Stimulated activated CD8-positive, alpha-beta memory T cell treated with anti-CD3 and anti-CD28 coated beads, Interleukin-7, amount 100 ng/mL, for 4 hours (primary cell): Measurements from ENCODE around the gene RNF217.
"Not testable (repeated sequence)": the region's sequence is repeated elsewhere in the genome, so short reads cannot be mapped to it uniquely, and the experiment has no call there.

Experiments used
- DNase-seq, 2 donors: peaks; one replicate each; pipeline ENCODE4 v3.0.0-alpha.2; 2020; ENCODE audit warnings: low read depth in 2 of 2

The RNF217 gene

DNA sequence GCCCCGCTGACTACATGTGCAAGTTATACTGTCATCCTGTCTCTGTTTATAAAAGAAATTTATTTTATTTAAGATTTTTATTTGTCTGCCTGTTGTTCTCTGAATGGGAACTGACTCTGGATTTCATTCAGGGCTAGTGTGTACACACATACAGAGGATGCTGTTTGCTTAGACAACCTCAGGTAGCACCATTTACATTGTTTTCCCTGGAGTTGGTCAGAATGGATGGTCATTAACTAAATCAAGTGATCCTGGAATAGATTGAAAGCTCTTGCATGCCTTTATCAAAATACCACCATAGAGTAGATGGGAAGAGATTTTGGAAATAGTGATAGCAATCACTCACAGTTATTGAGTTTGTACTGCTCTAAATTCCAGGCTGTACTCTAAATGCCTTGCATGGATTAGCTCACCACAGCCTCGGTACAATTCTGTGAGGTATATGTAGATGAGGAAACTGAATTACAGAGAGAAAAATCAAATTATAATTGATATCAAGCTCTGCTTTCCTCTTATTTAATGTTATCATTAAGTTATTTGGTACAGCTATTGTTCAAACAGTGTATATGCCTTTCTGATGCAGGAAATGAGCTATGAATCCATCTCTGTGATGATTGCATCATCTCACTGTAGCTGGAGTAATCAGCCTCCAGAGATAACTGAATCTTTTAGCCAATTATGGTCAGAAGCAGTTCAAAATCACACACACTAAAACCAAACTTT, 51.9 kb downstream of the RNF217 start:
- DNase-seq: no peak

DNA sequence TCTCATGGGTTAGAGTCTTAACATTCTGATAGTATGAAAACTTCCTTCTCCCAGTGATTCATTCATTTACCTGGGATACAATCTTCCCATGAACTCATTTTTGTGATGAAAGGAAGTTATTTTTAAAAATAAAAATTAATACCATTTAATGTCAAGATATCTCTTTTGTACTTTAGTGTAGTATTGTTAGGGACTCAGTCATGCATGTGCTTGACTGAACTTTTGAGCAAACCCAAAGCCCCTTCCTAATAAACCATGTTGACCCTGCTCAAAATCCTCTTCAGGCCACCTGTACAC, 52.4 kb downstream of the RNF217 start:
- no peak for DNase-seq

DNA sequence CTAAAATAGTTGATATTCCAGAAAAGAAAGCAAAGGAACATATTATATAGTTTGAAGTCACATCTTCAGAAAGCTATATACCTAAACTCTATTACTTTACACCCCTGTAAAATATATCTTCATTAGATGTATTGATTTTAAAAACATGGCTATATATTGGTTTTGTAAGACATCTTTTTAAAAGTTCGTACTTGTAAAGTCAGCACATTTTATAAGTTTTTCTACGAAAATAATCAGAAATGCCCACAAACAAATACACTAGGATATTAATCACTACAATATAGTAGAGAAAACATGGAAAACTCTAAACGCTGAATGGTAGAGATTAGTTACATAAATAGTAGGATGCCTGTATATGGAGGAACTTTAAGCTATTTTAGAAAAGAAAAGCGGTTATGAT, 52.9 kb downstream of the RNF217 start:
- no peak for DNase-seq

DNA sequence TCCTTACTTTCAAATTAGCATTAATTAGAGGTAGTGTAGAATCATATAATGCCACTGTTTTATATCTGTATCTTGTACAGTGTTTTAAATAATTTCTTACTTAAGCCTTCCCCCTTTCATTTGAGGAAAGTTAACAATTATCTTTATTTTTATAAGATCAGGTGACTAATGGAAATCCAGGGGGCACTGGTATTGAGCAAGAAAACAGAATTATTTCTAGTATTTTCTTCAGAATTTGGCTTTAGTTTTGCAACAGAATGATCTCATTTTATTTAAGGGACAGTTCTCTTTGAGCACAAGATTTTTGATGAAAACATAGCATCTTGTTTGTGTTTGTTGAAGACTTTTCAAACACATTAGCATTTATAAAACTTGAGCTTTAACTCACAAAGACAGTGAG, 55.9 kb downstream of the RNF217 start:
- DNase-seq: no peak

DNA sequence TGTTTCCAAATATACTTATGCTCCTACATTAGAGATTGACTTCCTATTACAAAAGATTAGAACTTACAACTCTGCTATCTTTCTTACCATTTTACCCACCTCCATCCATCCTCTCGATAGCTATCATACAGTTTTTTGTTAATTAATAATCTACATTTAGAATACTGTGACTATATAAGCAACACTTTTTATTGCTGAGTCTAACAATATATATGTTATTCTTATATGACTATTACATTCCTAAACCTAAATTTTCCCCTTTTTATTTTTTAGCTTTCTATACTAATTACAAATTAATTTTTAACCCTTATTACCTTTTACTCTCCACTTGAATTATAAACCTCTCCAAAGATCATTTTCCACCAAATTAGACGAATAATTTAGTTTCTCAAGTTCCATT, 57.0 kb downstream of the RNF217 start:
- DNase-seq: no peak

DNA sequence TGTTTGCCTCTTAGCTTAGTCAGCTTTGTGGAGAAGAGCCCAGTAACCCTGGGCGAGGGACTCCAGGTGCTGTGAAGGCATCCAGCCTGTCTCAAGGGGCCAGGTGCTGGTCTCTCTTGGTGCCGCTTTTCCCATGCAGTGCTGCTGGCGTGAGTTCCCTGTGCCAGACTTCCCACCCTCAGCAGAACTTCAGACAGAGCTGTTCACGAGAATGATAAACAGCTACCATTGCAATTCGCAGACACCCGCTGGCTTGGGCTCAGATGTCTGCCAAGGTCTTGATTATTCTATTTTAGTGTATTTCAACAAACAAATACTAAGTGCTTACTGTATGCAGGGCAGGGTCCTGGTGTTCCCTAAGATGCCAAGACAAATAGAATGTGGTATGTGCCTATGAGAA, 57.7 kb downstream of the RNF217 start:
- DNase-seq: no peak

DNA sequence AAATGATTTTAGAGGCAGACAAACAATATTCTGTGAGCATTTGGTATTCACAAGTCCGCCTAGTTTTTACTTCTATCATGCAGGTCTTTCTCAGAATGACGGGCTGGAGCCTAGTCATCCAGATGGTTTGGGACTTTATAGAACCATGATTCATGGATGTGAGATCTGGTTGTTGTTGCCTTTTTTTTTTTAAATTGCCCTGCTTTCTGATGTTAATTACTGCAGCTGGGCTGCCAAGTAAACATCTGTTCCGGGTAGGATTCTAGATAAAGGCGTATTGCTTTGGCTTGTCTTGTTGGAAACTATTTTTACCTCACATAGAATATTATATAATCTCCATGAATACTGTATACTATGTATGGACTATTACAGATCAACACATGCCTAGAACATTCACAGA, 58.1 kb downstream of the RNF217 start:
- DNase-seq: no peak

DNA sequence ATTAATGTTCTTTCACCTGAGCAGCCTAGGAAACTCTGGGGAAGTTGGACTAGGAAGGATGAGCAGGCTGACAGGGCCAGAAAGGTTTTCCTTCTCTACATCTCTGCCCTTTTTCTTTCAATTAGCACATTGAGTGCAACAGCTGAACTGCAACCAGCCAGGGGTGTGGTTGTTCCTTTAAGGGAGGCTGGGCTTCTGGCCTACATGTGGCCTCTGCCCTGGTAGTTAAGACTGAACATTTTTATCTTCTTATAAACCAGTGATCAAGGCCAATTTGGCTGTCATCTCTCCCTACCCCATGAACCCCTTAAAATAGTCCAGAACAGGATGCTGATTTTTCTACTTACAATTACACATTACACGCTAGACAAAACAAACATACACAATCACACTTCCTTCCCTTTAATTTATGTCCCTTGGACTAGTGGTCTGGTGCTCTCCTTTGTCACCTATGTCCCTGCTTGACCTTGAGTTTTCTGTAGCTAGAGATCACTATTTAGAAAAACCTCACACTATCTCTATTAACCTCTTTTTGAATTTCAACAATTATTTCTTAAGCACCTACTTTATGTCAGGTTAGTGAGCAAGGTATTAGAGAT, 60.3 kb downstream of the RNF217 start:
- no peak for DNase-seq

DNA sequence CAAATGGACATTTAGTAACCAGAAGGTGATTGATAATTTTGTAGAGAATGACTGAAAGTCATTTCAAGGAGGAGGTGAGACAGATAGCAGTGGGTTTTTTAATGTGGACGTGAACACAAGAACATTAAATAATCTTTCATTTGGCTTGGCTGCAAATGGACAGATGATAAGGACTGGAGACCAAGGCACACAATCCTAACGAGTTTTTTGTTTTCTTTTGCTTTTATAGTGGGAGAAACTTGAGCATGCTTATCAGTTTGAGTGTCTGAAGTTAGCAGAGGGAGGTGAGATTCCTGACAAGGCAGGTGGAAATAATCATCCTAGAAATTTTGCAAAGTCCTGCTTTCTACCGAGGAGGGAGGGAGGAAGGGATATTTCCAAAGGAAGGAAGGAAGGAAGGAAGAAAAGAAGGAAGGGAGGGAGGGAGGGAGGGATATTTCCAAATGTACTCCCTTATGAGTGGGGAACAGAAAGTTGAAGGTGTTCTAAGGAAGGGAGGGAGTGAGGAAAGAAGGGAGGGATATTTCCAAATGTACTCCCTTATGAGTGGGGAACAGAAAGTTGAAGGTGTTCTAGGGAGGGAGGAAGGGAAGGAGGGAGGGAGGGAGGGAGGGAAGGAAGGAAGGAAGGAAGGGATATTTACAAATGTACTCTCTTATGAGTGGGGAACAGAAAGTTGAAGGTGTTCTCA, 63.1 kb downstream of the RNF217 start:
- DNase-seq: no peak

DNA sequence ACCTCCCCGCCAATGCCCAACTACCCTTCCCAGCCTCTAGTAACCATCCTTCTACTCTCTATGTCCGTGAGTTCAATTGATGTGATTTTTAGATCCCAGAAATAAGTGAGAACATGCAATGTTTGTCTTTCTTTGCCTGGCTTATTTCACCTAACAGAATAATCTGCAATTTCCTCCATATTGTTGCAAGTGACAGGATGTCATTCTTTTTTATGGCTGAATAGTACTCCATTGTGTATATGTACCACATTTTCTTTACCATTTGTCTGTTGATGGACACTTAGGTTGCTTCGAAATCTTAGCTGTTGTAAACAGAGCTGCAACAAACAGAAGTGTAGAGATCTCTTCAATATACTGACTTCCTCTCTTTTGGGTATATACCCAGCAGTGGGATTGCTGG, 65.0 kb downstream of the RNF217 start:
- no peak for DNase-seq

DNA sequence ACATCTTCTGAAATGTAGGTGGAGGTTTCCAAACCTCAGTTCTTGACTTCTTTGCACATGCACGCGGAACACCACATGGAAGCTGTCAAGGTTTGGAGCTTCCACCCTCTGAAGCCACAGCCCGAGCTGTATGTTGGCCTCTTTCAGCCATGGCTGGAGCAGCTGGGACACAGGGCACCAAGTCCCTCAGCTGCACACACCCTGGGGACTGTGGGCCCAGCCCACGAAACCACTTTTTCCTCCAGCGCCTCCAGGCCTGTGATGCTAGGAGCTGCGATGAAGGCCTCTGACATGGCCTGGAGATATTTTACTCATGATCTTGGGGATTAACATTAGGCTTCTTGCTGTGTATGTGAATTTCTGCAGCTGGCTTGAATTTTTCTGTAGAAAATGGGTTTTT, 68.7 kb downstream of the RNF217 start:
- DNase-seq: no peak

DNA sequence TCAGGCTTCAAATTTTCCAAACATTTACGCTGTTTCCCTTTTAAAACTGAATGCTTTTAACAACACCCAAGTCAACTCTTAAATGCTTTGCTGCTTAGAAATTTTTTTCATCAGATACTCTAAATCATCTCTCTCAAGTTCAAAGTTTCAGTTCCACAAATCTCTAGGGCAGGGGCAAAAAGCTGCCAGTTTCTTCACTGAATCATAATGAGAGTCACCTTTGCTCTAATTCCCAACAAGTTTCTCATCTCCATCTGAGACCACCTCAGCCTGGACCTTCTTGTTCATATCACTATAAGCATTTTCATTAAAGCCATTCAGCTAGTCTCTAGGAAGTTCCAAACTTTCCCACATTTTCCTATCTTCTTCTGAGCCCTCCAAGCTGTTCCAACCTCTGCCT, 69.1 kb downstream of the RNF217 start:
- no peak for DNase-seq

DNA sequence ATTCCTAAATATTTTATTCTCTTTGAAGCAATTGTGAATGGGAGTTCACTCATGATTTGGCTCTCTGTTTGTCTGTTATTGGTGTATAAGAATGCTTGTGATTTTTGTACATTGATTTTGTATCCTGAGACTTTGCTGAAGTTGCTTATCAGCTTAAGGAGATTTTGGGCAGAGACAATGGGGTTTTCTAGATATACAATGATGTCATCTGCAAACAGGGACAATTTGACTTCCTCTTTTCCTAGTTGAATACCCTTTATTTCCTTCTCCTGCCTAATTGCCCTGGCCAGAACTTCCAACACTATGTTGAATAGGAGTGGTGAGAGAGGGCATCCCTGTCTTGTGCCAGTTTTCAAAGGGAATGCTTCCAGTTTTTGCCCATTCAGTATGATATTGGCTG, 72.7 kb downstream of the RNF217 start:
- not testable (repeated sequence) for DNase-seq

DNA sequence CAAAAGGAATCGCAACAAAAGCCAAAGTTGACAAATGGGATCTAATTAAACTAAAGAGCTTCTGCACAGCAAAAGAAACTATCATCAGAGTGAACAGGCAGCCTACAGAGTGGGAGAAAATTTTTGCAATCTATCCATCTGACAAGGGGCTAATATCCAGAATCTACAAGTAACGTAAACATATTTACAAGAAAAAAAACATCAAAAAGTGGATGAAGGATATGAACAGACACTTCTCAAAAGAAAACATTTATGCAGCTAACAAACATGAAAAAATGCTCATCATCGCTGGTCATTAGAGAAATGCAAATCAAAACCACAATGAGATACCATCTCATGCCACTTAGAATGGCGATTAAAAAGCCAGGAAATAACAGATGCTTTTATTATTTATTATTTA, 74.2 kb downstream of the RNF217 start:
- DNase-seq: not testable (repeated sequence)

DNA sequence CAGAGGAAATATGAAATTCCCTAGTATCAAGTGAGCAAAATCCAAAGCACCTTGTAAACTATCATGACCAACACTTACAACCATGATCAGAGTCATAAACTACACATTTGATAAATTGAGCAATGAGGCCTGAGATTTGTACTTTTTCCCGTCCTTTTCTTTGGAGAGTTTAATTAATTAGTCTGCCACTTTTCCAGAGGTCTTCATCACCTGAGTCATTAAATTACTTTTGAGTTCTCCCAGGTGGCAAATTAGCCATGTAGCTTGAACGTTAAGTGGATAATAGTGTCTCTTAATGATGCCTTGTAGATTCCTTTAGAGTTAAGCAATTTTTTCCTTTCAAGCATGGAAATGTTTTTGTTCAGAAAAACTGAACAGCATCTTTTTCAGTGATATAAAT, 75.6 kb downstream of the RNF217 start:
- no peak for DNase-seq

DNA sequence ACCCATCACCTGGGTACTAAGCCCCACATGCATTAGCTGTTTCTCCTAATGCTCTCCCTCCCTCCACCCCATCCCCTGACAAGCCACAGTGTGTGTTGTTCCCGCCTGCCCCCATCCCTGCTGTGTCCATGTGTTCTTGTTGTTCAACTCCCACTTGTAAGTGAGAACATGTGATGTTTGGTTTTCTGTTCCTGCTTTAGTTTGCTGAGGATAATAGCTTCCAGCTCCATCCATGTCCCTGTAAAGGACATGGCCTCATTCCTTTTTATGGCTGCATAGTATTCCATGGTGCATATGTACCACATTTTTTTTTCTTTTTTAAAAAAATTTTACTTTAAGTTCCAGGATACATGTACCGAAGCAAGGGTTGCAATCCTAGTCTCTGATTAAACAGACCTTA, 76.7 kb downstream of the RNF217 start:
- DNase-seq: no peak

DNA sequence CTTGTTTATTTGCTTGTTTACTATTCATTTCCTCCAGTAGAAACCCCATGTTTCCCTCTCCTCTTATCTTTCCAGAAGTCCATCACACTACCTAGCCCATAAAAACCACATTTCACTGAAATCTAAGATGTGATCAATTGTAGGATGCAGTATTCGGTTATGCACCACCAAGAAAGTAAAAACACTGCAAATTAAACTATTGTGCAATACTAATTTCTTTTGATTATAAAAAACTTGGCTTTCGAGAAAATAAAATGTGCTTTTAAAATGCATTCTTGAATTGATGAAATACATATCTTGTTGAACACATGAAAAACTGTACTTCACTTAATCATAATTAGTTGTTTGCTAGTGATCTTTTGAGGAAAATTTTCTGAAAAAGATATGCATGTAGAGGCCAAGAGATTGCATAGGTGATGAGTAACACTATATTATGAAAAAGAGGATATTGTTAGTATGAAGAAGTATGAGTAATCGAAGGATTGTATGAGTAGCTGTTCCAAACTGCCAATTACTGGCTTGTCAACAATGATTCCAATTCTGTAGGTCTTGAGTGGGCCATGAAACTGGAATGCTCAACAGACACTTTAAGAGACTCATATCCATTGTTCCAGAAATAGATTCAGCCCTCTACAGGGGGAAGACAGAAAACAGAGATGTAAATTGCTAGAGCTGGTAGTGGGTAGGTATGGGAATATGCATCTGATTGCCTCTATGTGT, 79.7 kb downstream of the RNF217 start:
- DNase-seq: no peak

DNA sequence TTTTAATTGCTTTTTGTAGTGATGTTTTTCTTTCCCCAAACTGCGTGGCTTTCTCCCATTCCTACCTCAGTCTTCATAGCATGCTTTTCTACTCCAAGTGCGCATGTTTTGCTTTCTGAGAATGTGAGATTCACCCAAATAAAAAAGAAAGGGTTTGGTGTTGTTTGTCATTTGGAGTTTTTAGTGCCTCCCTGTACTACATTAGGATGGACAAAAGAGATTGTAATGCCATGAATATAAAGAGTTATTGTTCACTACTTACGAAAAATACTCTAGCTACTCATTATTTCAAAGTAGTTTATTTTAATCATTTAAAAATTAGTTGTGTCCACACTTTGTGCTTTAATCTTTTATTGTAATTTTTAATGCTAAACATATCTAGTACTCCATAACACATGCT, 81.8 kb downstream of the RNF217 start:
- DNase-seq: no peak

DNA sequence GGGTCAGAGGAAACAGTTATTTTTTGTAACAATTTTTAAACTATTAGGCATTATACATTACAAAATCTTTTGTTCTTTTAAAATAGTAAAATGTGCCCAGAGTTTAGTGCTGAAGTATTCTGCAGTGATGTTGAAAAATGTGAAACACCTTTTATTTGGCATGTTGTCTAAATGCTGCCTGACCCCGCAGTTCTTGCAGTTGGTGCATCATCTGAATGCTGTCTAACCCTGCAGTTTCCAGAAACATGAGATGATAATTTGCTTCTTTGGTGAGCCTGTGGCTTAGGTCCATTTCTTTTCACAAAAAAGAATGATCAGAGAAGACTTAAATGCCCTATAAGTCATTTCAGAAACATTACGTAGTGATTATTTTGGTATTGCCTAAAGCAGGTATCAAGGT, 82.4 kb downstream of the RNF217 start:
- DNase-seq: no peak

DNA sequence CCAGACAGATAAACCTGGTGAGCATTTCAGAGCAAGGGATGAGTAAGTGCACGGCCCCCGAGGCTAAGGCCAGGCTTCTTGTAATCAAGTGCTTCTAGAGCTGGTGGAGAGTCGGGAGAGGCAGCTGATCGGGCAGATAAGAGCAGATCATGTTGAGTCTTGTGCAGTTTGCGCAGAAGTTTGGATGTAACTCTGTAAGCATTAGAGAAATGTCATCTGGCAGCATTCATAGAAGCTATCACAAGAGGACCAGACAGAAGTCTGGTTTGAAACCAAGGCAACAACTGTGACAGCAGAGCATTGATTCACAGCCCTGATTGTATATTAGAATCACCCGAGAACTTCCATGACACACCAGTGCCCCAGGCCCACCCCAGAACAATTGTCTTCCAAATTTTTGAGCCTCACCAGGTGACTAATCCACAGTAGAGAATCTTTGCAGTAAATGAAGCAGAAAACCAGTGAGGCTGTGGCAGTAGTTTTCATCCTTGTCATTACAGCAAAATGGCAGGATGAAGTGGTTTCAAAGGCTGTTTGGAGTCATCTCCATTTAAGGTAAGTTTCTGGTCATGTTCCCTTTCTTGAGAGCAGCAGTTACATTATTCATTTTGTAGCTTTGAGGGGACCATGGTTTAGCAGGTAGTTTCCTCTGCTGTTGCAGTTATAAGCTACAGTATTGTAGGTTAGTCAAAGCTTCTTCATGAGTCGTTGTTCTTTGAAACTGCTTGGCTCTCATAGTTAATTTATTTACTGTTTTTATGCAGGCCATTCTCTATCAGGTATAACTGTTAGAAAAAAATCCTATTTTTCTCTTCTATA, 84.1 kb downstream of the RNF217 start:
- DNase-seq: no peak

DNA sequence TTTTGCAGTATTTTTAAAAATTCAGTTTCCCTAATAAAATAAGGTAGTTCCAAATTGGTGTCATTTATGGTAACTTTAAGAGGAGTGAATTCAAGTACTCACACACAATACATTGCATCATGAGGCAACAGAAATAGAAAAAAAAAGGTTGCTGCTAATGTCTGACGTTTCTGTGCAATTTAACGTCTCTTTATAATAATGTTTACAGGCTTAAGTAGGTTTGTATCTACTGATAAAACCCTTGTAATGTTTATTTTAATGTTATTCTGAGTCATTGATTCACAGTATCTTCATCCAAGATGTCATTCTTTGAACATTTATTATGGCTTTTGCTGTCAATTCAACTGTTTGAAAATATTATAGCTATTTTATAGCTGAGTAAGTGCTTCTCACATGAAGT, 86.0 kb downstream of the RNF217 start:
- no peak for DNase-seq
